ENCODE data around the gene MAEA.

The MAEA gene

DNA sequence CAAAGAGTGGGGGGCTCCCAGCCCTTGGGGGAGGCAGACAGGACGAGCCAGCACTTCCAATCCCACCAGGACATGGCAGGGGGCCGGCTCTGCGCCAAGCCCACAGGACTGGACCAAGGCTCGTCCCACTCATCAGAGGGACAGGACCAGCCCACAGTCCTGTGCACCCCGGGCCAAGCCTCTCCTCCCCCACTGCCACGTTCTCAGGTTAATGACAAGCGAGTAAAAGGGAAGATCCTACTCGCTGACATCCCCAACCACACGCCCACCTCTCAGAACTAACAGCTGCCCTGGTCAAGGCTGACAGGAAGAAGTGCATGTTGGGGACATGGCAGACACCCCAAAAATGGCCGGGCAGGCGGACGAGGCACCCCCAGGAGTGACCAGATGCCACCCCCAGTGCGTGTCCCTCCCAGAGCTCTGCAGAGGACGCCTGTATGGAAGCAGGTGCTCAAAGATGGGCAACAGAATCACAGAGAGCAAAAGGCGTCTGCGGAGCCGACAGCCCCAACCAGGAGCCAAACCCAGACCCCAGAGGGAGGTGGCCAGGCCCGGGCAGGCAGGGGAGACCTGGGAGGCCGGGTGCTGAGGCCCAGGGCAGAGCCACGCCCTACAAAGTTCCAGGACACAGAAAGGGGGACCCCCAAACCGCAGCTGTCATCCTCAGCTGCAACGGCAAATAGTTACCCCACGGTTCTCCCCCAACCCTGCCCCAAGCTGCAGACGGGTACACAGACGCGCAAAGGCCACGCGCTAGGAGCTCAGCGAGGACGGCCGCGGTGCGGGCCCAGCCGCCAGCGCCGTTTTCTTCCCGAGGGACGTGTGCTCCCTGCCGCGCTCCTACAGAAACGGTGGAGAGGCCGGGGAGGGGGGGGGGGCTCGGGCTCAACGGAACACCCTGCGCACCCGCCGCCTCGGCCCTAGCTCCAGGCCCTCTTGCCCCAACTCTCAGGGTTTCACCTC, 42.5 kb upstream of the MAEA start:
- no peak for TF ChIP-seq GATA3 (IDR thresholded peaks at IDR 0.05; ENCODE audit: low read depth, low read length)
- no peak for TF ChIP-seq GATA2 (IDR thresholded peaks at IDR 0.05; ENCODE audit: low read depth, low read length)

GRCh38 chr4:1247864-1248244, 41.8 kb upstream of the MAEA start:
- TF ChIP-seq GATA3 (IDR thresholded peaks at IDR 0.05; ENCODE audit: low read depth, low read length) (no peak), GATA2 (IDR thresholded peaks at IDR 0.05; ENCODE audit: low read depth, low read length) (no peak)

DNA sequence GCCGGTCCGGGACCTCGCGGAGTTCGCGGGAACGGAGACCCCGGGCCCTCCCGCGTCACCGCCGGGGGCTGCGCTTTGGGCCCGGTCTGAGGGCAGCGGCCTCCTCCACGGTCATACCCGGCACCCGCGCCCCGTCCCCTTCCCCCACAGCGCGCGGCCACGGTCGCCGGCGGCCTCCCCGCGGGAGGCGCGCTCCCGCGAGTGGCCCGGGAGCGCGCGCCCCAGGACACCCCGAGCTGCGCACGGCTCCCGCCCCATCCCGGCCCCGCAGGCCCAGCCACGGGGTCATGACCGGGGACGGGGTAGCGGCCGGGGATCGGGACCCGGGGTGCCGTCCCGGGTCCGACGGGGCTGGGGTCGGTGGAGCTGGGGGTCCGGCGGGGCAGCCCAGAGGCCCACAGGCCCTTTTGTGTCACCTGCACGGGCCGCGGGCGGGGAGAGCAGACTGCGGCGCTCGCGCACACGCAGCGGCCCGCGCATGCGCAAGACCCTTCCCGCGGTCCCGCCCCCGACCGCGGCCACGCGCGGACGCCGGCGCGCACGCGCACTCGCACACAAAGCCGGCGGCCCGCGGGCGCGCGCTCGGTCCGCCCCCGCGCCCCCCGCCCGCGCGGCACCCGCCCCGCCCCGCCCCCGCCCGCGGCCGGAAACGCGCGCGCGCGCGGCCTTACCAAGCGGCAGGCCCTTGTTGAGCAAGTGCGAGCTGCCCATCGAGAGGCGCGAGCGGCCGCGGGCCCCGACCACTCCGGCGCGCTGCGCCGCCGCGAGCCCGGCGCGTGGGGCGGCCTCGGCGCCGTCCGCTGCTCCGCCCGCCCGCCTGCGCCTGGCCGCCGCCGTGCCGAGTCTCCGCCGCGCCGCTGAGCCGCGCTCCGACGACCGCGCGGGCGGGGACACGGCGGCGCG, 41.2 kb upstream of the MAEA start, which contains the start of gene CTBP1:
TSS of gene CTBP1 (minus strand) at position 886 of the 903 bp plus-strand sequence. CDS start 7,799 bp downstream, outside the sequence.
- TF ChIP-seq GATA3 (IDR thresholded peaks at IDR 0.05; ENCODE audit: low read depth, low read length) (no peak), GATA2 (IDR thresholded peaks at IDR 0.05; ENCODE audit: low read depth, low read length) (no peak)

DNA sequence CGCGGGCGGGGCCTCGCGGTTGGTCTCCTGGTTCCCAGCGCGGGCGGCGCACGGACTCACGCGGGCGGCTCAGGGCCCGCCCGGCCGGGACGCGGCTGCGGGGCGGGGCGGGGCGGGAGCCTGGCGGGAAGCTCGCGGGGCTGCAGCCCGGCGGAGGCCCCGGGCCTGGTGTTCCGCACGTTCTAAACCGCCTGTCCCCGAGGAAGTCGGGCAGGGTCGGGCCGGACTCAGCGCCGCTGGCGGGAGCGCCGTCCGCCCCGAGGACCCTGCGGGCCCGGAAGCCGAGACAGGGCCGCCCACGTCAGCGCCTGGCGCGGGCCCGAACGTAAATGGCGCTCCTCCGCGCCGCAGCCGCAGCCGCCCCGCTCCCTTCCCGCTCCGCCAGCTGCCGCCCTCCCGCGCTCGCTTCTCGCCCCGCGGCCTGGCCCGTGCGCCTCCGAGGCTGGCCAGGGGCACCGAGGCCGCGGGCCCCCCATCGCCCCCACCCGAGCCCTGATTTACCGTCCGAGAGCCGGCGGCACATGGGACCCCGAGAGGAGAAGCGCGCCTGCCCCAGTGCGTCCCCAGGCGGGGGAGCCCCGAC, 40.5 kb upstream of the MAEA start:
- no peak for TF ChIP-seq GATA2 (IDR thresholded peaks at IDR 0.05; ENCODE audit: low read depth, low read length)
- TF ChIP-seq GATA3 (IDR thresholded peaks at IDR 0.05; ENCODE audit: low read depth, low read length), result no peak

- TF ChIP-seq GATA2 (IDR thresholded peaks at IDR 0.05; ENCODE audit: low read depth, low read length) (no peak), GATA3 (IDR thresholded peaks at IDR 0.05; ENCODE audit: low read depth, low read length) (no peak)
Measured at GRCh38 chr4:1249731-1250526, 39.8 kb upstream of the MAEA start.

DNA sequence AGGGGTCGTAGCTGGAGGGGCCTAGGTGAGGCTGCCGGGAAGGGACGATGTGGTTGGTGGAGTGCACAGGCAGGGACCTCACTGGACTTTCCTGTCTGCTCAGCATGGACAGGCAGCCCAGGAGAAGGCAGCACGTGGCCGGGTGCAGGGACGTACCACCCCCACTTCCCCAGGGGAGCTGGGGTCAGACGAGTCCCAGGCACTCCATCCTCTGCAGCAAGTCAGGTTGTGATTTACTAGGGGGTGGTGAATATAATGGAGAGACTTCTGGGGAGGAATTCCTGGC, 39.2 kb upstream of the MAEA start:
- TF ChIP-seq GATA2 (IDR thresholded peaks at IDR 0.05; ENCODE audit: low read depth, low read length) (no peak), GATA3 (IDR thresholded peaks at IDR 0.05; ENCODE audit: low read depth, low read length) (no peak)

DNA sequence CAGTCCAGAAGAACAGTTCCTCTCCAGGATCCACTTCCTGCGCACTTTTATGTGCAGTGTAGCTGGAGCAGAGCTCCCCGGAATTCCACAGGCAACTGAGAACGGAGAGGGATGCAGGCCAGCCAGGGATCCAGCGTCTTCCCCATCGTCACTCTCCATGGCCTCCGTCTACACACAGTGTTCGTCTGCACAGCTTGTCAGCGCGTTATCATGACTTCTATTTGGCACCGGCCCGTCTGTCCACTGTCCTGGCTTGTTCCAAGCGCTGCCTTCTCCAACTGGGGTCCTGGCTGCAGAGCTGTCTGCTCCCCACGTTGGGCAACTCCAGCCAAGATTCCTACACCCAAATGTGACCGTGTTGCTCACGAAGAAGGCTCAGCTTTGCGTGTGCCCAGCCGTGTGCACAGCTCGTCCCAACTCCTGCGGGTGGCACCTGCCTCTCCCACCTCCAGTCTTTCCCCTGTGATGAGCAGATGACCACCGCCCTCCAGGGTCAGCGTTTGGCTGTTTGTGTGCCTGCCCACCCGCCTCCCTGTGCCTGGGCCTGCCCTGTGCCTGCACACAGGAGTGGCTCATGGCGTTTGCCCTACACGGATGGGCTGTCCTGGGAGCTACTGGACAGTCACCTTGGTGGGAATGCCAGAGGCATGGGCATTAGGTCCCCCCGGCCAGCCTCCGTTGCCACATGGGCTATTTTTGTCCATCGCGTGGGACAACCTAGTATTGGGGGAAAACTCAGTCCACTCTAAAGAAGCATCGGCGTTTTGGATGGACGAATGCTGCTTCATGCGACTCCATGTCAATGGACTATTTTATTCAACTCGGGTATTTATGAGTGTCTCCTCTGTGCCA, 38.5 kb upstream of the MAEA start:
- TF ChIP-seq GATA3 (IDR thresholded peaks at IDR 0.05; ENCODE audit: low read depth, low read length), result no peak
- no peak for TF ChIP-seq GATA2 (IDR thresholded peaks at IDR 0.05; ENCODE audit: low read depth, low read length)

- TF ChIP-seq GATA2 (IDR thresholded peaks at IDR 0.05; ENCODE audit: low read depth, low read length) (no peak), GATA3 (IDR thresholded peaks at IDR 0.05; ENCODE audit: low read depth, low read length) (no peak)
Measured at GRCh38 chr4:1251773-1252066, 38.0 kb upstream of the MAEA start.

DNA sequence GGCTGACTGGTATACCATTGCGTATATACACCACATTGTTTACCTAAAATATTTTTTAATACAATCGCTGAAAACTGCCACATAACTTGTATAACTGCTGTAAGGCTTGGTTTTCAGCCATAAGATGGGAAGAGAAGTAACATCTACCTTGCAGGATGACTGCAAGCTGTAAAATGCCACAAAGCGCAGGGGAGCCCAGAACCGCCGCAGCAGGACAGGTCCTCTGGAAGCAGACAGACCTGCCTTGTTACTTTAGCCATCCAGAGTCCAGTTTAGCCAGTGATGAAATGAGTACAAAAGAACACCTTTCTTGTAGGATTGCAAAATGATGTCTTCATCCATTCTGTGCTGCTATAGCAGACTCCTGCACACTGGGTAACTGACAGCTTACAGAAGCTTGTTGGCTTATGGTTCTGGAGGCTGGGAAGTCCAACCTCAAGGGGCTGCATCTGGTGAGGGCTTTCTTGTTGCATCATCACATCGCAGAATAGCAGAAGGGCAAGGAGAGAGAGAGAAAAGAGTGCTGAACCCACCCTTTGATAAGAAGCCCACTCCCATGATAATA, 36.7 kb upstream of the MAEA start:
- TF ChIP-seq GATA2 (IDR thresholded peaks at IDR 0.05; ENCODE audit: low read depth, low read length), result no peak

DNA sequence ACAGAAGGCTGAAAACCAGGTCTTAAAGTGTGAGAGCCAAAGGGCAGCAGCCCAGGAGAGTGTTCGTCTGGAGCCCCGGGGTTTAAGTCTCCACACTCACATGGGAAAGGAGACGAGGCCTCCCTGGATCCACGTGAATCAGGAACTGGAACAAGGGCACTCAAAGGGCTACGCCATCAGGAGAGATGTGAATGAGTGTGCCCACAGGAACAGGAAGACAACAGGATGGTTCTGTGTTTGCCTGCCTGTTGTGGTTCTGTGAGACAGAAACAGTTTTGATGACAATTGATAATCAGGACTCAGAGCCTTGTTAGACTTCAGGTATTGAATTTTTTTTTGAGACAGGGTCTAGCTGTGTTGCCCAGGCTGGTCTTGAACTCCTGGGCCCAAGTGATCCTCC, 35.9 kb upstream of the MAEA start:
- TF ChIP-seq GATA2 (IDR thresholded peaks at IDR 0.05; ENCODE audit: low read depth, low read length) (no peak), GATA3 (IDR thresholded peaks at IDR 0.05; ENCODE audit: low read depth, low read length) (no peak)

DNA sequence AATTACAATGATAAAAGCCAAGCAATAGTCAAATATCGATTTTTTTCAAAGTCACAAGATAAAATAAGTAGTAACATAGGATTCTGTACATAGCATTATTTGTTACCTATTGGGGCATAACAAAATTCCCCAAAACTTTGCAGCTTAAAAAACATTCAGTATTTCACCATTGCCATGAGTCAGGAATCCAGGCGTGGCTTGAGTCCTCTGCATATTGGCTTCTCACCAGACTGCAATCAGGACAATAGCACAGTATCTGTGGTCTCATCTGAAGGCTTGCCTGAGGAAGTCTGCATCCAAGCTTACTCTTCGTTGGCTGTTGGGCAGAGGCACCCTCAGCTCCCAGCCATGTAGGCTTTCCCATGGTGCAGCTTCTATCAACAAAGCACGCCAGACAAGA, 34.5 kb upstream of the MAEA start:
- no peak for TF ChIP-seq GATA2 (IDR thresholded peaks at IDR 0.05; ENCODE audit: low read depth, low read length)
- no peak for TF ChIP-seq GATA3 (IDR thresholded peaks at IDR 0.05; ENCODE audit: low read depth, low read length)

DNA sequence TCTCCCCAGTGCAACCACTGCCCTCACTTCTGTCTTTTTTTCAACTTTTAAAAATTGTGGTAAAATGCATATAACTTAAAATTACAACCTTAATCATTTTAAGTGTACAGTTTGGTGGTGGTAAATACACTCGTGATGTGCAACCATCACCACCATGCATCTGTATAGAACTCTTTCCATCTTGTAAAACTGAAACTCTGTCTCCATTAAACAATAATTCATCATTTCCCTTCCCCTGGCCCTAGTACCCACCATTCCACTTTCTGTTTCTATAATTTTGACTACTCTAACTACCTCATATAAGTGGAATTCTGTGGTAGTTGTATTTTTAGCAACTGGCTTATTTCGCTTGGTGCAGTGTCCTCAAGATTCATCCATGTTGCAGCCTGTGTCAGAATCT, 34.0 kb upstream of the MAEA start:
- TF ChIP-seq GATA3 (IDR thresholded peaks at IDR 0.05; ENCODE audit: low read depth, low read length) (no peak), GATA2 (IDR thresholded peaks at IDR 0.05; ENCODE audit: low read depth, low read length) (no peak)

- TF ChIP-seq GATA3 (IDR thresholded peaks at IDR 0.05; ENCODE audit: low read depth, low read length) (no peak), GATA2 (IDR thresholded peaks at IDR 0.05; ENCODE audit: low read depth, low read length) (no peak)
Measured at GRCh38 chr4:1258457-1258856, 31.2 kb upstream of the MAEA start.
